ENCODE results near the gene PAFAH1B1. TPM values are rescaled to one million over a fixed set of nuclear protein-coding genes. Genes with fewer than 3 reads are reported as not detected.

Gene PAFAH1B1
- 46.5 and 64.3 TPM in 2 replicates for total RNA-seq

DNA sequence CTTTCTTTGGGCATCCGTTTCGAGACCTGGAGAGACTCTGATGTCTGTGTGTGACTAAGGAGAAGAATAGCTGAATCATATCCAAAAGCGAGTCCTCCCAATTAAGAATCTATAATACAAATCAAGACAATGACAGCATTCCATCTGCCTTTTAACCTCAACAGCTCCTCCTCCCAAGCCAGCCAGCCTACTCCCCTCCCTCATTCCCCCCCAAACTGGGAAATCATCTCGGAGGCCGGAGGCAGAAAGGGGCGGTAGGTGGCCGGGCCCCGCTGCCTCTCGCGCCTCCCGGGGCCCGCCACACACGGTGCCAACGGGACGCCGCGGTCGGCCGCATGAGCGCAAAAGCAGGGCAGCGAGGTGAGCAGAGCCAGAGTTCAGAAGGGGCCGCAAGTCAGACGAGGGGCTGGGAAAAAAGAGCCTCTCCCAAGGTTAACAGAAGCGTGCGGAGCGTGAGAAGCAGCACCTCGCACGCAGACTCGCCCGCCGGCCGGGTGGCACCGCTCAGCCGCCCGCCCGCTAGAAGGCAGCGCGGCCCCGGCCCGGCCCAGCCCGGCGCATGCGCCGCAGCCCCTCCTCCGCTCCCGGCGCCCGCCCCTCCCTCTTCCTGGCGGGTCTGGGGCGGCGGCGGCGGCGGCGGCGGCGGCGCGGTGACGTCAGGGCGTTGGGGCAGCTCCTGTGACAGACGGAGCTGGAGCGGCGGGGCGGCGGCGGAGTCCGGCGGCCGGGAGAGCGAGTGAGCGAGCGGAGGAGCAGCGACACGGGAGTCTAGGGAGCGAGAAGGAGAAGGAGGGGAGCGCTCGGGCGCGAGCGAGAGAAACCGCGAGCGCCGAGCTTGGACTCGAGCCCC is at the start of gene PAFAH1B1:
TSS of gene PAFAH1B1 (plus strand) at position 684 of the 850 bp plus-strand sequence. CDS start 44,635 bp downstream, outside the sequence.

DNA sequence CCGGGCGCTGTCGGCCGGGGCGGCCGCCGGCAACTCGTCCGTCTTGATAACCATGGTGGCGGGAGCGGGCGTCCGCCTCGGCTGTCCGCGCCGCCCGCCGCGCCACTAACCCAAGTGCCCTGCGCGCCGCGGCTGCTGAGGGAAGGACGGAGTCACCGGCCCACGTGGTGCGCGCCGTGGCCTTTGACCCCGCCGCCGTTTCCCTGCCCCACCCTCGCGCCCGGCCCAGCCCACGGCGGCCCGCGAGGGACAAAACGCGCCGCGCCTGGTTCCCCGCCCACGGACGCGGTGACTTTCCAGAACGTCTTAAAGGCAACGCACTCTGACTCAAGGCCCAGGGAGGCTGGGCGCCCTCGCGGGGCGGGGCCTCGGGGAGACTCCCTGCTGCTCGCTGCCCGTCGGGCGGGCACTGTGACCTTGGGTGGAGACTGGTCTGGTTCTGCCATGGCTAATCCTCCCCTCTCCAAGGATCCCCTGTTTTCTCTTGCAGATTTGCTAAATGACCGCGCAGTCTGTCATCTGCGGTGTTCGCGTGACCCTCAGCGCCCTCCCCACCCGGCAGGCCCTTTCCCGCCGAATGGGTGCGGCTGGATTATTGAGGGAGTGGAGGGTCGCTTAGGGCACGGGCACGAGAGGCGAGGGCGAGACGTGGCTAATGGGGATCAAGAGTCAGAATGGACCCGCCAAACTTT is 118.3 kb downstream of the PAFAH1B1 start, which contains the start of gene CLUH:
TSS of gene CLUH (minus strand) at position 157 of the 692 bp plus-strand sequence. CDS start at position 54, 103 bp downstream.

Other genes with a start within 250 kb of the PAFAH1B1 start
- gene MNT, start 192.6 kb upstream of the PAFAH1B1 start, total RNA-seq, result 5.6 and 8.1 TPM in 2 replicates
- 13.7 and 27.8 TPM in 2 replicates for gene METTL16, start 81.8 kb upstream of the PAFAH1B1 start, total RNA-seq
- 72.5 and 120 TPM in 2 replicates for gene CLUH, start 118.1 kb downstream of the PAFAH1B1 start, total RNA-seq
- 0.04 TPM in 1 of 2 replicates, not detected in the other for gene CCDC92B, start 156.0 kb downstream of the PAFAH1B1 start, total RNA-seq
- 22.0 and 40.1 TPM in 2 replicates for gene RAP1GAP2, start 202.8 kb downstream of the PAFAH1B1 start, total RNA-seq